HL-60/S4 treated with phorbol 12-myristate 13-acetate at 8.2 ng/mL for 4 days and 3 days (cell line): Measurements from ENCODE around the gene MFSD2A.
"Not testable (repeated sequence)": the region's sequence is repeated elsewhere in the genome, so short reads cannot be mapped to it uniquely, and the experiment has no call there.

Experiments used
- in situ Hi-C: fragments of 300-500 bp; cut with MboI; formaldehyde crosslinking; loops from 2 replicates; pipeline ENCODE4 v1.15.0; 2022; ENCODE audit warnings: low sequenced_read_pairs

The MFSD2A gene

DNA sequence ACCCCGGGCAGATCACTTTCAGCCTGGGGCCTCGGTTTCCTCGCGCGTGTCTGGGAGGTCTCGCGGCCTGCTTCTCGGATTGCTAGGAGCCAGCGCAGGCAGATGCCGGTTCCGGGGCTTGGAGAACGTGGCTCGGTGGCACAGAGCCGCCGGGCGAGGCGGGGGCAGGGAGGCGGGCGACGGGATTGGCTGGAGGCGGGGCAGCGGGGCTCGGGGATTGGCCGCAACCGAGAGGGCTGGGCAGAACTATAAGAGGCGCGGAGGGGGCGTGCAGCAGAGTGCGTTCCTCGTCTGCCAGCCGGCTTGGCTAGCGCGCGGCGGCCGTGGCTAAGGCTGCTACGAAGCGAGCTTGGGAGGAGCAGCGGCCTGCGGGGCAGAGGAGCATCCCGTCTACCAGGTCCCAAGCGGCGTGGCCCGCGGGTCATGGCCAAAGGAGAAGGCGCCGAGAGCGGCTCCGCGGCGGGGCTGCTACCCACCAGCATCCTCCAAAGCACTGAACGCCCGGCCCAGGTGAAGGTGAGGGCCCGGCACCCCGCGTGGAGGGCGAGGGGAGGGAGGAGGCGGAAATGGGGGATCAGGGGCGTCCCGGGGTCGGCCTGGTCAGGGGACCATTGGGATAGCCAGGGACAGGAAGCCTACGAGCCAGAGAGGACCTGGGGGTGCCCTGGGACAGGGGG, at the start of gene MFSD2A:
MFSD2A (plus strand) TSS at position 276 of the 677 bp plus-strand sequence; CDS start at position 424, 148 bp downstream.
- in situ Hi-C loops: no loop called here

DNA sequence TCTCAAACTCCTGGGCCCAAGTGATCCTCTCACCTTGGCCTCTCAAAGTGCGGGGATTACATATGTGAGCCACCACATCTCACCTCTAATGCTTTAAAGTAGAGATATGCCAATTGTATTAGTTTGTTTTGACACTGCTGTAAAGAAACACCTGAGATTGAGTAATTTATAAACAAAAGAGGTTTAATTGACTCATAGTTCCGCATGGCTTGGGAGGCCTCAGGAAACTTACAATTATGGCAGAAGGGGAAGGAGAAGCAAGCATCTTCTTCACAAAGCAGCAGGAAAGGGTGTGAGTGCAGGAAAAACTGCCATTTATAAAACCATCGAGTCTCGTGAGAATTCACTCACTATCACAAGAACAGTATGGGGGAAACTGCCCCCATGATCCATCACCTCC, 49.8 kb upstream of the MFSD2A start:
- in situ Hi-C loops: no loop called here

DNA sequence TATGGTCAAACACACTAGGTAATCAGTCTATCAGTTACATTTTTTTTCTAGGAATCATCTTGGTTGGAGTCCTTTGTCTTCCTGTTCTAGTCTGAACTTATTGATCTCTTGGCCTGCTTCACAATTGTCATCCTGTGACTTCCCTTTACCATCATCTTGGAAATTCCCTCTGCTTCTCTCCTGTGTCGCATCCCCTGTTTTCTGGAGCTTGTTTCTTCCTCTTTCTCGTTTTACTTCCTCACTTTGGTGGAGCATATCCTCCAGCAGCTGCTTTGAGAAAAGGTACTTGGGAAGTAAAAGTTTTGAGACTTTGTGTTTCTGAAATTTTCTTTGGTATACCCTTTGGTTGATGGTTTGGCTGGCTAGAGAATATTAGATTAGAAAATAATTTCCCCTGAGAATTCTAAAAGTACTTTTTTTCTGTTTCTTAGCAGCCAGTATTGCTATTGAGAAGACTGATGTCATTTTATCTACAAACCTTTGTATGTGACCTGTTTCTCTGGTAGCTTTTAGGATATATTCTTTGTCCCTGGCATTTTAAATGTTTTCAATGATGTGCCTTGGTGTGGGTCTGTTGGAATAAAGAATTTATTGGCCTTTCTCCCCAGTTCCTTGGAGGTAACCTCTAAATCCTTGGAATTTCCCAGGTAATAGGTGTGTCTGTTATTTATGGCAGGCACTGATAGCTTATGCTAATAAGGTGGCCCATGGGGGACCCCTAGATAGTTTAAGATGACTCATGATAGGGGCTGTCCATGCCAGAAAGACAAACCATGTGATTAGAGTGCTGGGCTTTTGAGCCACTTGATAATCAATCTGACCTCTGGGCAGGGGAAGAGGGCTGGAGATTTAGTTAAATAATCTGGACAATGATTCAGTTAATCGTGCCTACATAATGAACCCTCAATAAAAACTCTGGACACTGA, 47.2 kb upstream of the MFSD2A start:
- in situ Hi-C loops: no loop called here

DNA sequence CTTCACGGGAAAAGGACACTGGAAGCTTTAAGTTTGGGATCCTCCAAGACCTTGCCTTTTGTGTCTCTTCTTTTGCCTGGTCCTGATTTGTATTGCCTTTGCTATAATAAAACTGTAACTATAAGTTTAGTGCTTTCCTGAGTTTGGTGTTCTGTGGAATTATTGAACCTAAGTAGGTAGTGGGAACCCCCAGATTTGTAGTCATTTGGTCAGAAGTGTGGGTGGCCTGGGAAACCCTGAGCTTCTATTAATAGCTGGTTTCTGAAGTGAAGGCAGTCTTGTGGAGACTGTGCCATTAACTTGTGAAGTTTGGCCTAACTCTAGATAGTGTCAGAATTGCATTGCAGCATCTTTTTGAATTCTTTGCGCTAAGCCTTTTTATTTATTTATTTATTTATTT, 46.4 kb upstream of the MFSD2A start:
- in situ Hi-C loops: no loop called here

DNA sequence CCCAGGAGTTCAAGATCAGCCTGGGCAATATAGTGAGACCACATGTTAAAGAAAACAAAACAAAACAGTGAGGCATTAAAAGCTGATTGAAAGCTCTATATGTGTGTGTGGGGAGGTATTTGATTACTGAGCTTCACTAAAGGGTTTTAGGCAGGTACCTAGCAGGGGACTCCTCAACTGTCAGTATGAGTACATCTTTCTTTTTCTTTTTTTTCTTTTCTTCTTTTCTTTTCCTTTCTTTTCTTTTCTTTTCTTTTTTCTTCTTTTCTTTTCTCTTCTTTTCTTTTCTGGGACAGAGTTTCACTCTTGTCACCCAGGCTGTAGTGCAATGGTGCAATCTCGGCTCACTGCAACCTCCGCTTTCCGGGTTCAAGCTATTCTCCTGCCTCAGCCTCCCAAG, 44.7 kb upstream of the MFSD2A start:
- in situ Hi-C loops: no loop called here

- in situ Hi-C loops: not testable (repeated sequence)
Observed at GRCh38 chr1:39913136-39913535, 41.8 kb upstream of the MFSD2A start.

- in situ Hi-C loops: no loop called here
Observed at GRCh38 chr1:39915499-39916129, 39.3 kb upstream of the MFSD2A start.

GRCh38 chr1:39917825-39918224, 37.1 kb upstream of the MFSD2A start:
- in situ Hi-C loops: no loop called here

DNA sequence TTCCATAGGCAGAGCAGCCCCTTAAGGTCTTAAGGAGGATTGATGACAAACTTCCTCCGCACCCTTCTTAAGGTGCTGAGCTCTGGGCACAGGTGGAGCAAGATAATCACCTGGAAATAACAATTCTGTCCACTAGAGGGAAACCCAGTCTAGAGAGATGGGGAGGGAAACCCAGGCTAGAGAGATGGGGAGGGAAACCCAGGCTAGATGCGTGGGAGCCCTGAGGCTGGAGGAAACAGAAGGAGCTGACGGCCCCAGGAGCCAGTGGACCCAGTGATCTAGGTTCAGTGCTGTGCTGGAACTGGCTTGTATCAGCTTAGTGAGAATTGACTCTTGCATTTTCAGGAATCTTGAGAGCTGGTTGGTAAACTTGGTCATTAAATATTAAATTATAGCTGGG, 35.4 kb upstream of the MFSD2A start:
- in situ Hi-C loops: no loop called here

DNA sequence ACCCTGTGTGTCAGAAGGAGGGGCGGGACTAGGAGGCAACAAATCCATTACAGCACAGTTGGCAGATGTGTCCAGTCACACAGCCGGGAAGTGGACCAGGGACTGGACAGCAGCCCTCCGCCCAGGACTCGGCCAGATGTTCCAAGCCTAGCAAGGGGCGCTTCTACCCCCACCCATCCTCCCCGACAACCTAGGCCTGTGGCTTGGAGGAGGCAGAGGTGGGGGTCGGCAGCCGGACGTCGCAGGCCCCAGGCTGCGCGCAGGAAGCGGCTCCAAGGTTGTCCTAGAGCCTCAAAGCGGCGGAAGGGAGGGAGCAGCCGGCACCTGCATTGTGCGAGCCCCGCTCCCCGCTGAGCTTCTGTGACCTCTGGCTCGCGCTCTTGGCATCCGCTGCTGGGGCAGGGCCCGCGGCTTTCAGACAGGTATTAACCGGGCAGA, 32.7 kb upstream of the MFSD2A start:
- in situ Hi-C loops: loop anchor here (5.0 kb wide), 1 partner anchor 55 kb away; no protein-coding TSS in a partner anchor

- in situ Hi-C loops: no loop called here
Observed at GRCh38 chr1:39925721-39926342, 29.1 kb upstream of the MFSD2A start.

GRCh38 chr1:39926343-39926793, 28.6 kb upstream of the MFSD2A start:
- in situ Hi-C loops: no loop called here

GRCh38 chr1:39926820-39927219, 28.1 kb upstream of the MFSD2A start:
- in situ Hi-C loops: no loop called here

DNA sequence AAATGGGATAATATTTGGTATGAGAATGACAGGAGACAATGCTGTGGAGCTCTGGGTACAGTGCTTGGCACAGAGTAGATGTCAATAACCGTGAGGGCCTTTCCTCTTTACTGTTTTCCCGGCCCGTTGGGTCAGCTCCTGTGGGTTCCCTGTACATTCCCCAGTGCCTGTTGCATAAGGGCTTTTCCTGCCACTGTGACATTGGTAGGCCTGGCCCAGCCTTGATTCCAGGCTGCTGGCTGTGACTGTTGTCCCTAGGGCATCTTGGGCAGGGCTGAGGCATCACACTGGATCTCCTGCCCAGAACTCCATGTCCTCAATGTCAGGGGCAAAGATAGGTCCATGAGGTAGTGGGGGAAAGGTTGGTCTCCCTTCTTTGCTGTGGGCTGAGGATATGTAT, 27.4 kb upstream of the MFSD2A start:
- in situ Hi-C loops: no loop called here

- in situ Hi-C loops: no loop called here
Observed at GRCh38 chr1:39928809-39929587, 25.9 kb upstream of the MFSD2A start.

GRCh38 chr1:39933956-39934941, 20.7 kb upstream of the MFSD2A start:
- in situ Hi-C loops: no loop called here

- in situ Hi-C loops: no loop called here
Observed at GRCh38 chr1:39936724-39937491, 18.0 kb upstream of the MFSD2A start.

GRCh38 chr1:39938856-39939255, 16.1 kb upstream of the MFSD2A start:
- in situ Hi-C loops: no loop called here
